Astrocyte (in vitro differentiated cells and primary cell): Measurements from ENCODE around the gene COG3.

Experiments
- EZH2 ChIP-seq: IDR thresholded peaks from 2 replicates; pipeline ENCODE4 v1.6.1; 2012; ENCODE audit warnings: mild to moderate bottlenecking, low read length, inconsistent platforms; ENCODE audit not compliant: insufficient read depth
- TF ChIP-seq, protein P1 (sequence below): IDR thresholded peaks from 2 replicates; pipeline ENCODE4 v1.5.1; 2011; ENCODE audit warnings: low read depth, mild to moderate bottlenecking, inconsistent platforms, low read length, moderate library complexity; ENCODE audit not compliant: insufficient read depth

DNA sequence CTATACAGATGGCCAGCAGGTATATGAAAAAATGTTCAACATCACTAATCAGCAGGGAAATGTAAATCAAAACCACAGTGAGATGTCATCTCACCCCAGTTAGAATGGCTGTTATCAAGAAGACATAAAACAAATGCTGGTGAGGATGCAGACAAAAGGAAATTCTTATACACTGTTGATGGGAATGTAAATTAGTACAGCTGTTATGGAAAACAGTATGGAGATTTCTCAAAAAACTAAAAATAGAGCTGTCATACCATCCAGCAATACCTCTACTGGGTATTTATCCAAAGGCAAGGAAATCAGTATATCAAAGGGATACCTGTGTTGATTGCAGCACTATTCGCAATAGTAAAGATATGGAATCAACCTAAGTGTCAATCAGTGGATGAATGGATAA, 22.9 kb downstream of the COG3 start:
- TF ChIP-seq, protein P1, sequence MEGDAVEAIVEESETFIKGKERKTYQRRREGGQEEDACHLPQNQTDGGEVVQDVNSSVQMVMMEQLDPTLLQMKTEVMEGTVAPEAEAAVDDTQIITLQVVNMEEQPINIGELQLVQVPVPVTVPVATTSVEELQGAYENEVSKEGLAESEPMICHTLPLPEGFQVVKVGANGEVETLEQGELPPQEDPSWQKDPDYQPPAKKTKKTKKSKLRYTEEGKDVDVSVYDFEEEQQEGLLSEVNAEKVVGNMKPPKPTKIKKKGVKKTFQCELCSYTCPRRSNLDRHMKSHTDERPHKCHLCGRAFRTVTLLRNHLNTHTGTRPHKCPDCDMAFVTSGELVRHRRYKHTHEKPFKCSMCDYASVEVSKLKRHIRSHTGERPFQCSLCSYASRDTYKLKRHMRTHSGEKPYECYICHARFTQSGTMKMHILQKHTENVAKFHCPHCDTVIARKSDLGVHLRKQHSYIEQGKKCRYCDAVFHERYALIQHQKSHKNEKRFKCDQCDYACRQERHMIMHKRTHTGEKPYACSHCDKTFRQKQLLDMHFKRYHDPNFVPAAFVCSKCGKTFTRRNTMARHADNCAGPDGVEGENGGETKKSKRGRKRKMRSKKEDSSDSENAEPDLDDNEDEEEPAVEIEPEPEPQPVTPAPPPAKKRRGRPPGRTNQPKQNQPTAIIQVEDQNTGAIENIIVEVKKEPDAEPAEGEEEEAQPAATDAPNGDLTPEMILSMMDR = no peak
- TF ChIP-seq EZH2 = no peak
